ENCODE results near the gene SNX5. TPM values are rescaled to one million over a fixed set of nuclear protein-coding genes. Genes with fewer than 3 reads are reported as not detected.

Gene SNX5
- total and polyA plus RNA-seq, 2 of the 13 experiments (the other 11 are each of a cell fraction or from before 2014, with no cell fraction given): 664 to 1,040 TPM

DNA sequence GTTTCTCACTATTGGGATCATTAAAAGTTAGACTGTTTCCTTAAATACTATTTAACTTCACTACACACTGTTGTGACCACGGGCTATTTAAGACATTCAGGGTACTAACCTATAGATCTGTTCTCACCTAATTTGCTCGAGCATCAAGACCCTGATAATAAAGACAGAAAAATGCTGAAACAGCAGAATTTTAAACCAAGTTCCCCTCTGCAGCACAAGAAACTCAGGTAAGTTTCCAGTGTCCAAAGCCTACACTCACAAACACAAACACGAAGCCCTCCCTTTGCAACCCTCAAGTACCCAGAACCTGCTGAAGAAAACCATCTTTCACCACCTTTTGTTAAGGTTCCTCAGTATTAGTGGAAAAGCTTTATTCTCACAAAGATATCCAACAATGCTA is 4.0 kb downstream of the SNX5 start:
- Histone ChIP-seq H3K4me1 (ENCODE audit: insufficient read depth, low read length) (peaks cover 61% of the 10 kb centered on the region), H3K27ac (ENCODE audit: extremely low read length, insufficient read depth, low read length) (peak overlapping the region; percentile 97), H2AFZ (ENCODE audit: low read length) (no peak overlapping the region), H3K4me3 (replicated peaks in 1 of 3; ENCODE audit: insufficient read depth in 1 of 3, low read depth in 2 of 3, low read length in 3 of 3) (peak overlapping the region; percentile 89 to 95 (median 89)), H3K79me2 (ENCODE audit: insufficient read depth, low read length) (peaks cover 96% of the 10 kb centered on the region), H4K20me1 (ENCODE audit: insufficient read depth, low read length) (peaks cover 77% of the 10 kb centered on the region), H3K9me3 (ENCODE audit: low read length) (no peaks in the 10 kb centered on the region), H3K27me3 (ENCODE audit: control insufficient read depth in 1 of 2, insufficient read depth in 2 of 2, low read length in 2 of 2) (no peaks in the 10 kb centered on the region; a peak in 1 of 5 replicates), H3K36me3 (replicated peaks in 1 of 2; ENCODE audit: control insufficient read depth in 1 of 2, insufficient read depth in 2 of 2, low read length in 2 of 2) (peaks cover 1 to 8% of the 10 kb centered on the region in 2 experiments; a peak in 4 of 5 replicates), H3K4me2 (ENCODE audit: low read depth, low read length) (peak overlapping the region; percentile 95), H3K9ac (ENCODE audit: insufficient read depth, low read depth, low read length) (peak overlapping the region; percentile 99)
- no peak for FAIRE-seq
- in situ Hi-C loops (cut with HindIII; ENCODE audit: extremely low pct_ligation_motif_present, low pct_unique_long_range_greater_than_20kb): no loop called here
- no peak for ATAC-seq
- CTCF ChIA-PET (ENCODE audit: low intra/inter-chr PET ratio, low total read pairs): no interaction called here
- DNase-seq (ENCODE audit: low spot score): no peak
- POLR2A ChIA-PET: interaction anchor here (1.2 to 7.3 kb wide), 7 partner anchors 6 to 395 kb away, joined by 3 to 114 read pairs (median 6); partner anchors contain the start of genes DSTN and RRBP1
- no TSS peak for BruUV-seq (replicated peaks)
- intact Hi-C loops (cut with micrococcal nuclease; ENCODE audit: unreplicated experiment): loop anchor here (10.0 kb wide), 1 partner anchor 310 kb away; no protein-coding TSS in a partner anchor
- WGBS (ENCODE audit: low lambda C conversion rate): 14% methylated on average over 3 of the region's 3 CpGs
- TF ChIP-seq, protein P1, sequence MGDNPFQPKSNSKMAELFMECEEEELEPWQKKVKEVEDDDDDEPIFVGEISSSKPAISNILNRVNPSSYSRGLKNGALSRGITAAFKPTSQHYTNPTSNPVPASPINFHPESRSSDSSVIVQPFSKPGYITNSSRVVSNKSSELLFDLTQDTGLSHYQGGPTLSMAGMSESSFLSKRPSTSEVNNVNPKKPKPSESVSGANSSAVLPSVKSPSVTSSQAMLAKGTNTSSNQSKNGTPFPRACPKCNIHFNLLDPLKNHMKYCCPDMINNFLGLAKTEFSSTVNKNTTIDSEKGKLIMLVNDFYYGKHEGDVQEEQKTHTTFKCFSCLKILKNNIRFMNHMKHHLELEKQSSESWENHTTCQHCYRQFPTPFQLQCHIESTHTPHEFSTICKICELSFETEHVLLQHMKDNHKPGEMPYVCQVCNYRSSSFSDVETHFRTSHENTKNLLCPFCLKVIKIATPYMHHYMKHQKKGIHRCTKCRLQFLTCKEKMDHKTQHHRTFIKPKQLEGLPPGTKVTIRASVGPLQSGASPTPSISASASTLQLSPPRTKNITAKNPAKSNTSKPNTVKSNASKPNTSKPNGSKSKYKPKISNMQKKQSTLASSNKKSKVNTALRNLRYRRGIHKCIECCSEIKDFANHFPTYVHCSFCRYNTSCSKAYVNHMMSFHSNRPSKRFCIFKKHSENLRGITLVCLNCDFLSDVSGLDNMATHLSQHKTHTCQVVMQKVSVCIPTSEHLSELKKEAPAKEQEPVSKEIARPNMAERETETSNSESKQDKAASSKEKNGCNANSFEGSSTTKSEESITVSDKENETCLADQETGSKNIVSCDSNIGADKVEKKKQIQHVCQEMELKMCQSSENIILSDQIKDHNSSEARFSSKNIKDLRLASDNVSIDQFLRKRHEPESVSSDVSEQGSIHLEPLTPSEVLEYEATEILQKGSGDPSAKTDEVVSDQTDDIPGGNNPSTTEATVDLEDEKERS (CRISPR knock-in tag; IDR thresholded peaks at IDR 0.05): no peak
- 0 out of 2 replicates have a peak, but pooled peaks have one; percentile 19 for TF ChIP-seq ZFP1 (CRISPR knock-in tag; IDR thresholded peaks at IDR 0.05)
- TF ChIP-seq, protein P2, sequence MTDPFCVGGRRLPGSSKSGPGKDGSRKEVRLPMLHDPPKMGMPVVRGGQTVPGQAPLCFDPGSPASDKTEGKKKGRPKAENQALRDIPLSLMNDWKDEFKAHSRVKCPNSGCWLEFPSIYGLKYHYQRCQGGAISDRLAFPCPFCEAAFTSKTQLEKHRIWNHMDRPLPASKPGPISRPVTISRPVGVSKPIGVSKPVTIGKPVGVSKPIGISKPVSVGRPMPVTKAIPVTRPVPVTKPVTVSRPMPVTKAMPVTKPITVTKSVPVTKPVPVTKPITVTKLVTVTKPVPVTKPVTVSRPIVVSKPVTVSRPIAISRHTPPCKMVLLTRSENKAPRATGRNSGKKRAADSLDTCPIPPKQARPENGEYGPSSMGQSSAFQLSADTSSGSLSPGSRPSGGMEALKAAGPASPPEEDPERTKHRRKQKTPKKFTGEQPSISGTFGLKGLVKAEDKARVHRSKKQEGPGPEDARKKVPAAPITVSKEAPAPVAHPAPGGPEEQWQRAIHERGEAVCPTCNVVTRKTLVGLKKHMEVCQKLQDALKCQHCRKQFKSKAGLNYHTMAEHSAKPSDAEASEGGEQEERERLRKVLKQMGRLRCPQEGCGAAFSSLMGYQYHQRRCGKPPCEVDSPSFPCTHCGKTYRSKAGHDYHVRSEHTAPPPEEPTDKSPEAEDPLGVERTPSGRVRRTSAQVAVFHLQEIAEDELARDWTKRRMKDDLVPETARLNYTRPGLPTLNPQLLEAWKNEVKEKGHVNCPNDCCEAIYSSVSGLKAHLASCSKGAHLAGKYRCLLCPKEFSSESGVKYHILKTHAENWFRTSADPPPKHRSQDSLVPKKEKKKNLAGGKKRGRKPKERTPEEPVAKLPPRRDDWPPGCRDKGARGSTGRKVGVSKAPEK (CRISPR knock-in tag; IDR thresholded peaks at IDR 0.05; ENCODE audit: borderline replicate concordance): 0 out of 2 replicates have a peak, but pooled peaks have one; percentile 63
- TF ChIP-seq MAFG (CRISPR knock-in tag; IDR thresholded peaks at IDR 0.05): 0 out of 2 replicates have a peak, but pooled peaks have one; percentile 46
- 0 out of 2 replicates have a peak, but pooled peaks have one; percentile 54 for TF ChIP-seq SMYD3 (CRISPR knock-in tag; IDR thresholded peaks at IDR 0.05)
- TF ChIP-seq, protein P3, sequence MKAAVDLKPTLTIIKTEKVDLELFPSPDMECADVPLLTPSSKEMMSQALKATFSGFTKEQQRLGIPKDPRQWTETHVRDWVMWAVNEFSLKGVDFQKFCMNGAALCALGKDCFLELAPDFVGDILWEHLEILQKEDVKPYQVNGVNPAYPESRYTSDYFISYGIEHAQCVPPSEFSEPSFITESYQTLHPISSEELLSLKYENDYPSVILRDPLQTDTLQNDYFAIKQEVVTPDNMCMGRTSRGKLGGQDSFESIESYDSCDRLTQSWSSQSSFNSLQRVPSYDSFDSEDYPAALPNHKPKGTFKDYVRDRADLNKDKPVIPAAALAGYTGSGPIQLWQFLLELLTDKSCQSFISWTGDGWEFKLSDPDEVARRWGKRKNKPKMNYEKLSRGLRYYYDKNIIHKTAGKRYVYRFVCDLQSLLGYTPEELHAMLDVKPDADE (CRISPR knock-in tag; IDR thresholded peaks at IDR 0.05): no peak
- TF ChIP-seq ZNF451 (CRISPR knock-in tag; IDR thresholded peaks at IDR 0.05): no peak
- TF ChIP-seq NFYB (CRISPR knock-in tag; IDR thresholded peaks at IDR 0.05): no peak
- TF ChIP-seq ZFP36L2 (CRISPR knock-in tag; IDR thresholded peaks at IDR 0.05): no peak
- TF ChIP-seq TBL1XR1 (IDR thresholded peaks at IDR 0.05; ENCODE audit: borderline replicate concordance, low read length, partially characterized antibody): no peak
- no peak for TF ChIP-seq ZSCAN25 (CRISPR knock-in tag; IDR thresholded peaks at IDR 0.05)
- TF ChIP-seq ARNTL (CRISPR knock-in tag; IDR thresholded peaks at IDR 0.05): no peak
- TF ChIP-seq ZNF546 (CRISPR knock-in tag; conservative IDR thresholded peaks at IDR 0.05): no peak
- no peak for TF ChIP-seq ZNF563 (CRISPR knock-in tag; IDR thresholded peaks at IDR 0.05)
- TF ChIP-seq BORCS8-MEF2B (CRISPR knock-in tag; IDR thresholded peaks at IDR 0.05): no peak
- no peak for TF ChIP-seq FOXA3 (CRISPR knock-in tag; IDR thresholded peaks at IDR 0.05)
- TF ChIP-seq NCOA2 (CRISPR knock-in tag; IDR thresholded peaks at IDR 0.05): no peak
- no peak for TF ChIP-seq REXO4 (CRISPR knock-in tag; IDR thresholded peaks at IDR 0.05; ENCODE audit: borderline replicate concordance)
- TF ChIP-seq GZF1 (CRISPR knock-in tag; IDR thresholded peaks at IDR 0.05): no peak
- no peak for TF ChIP-seq IRX3 (CRISPR knock-in tag; IDR thresholded peaks at IDR 0.05; ENCODE audit: borderline replicate concordance, low read depth)
